HEK293 (cell line): ENCODE data around the gene POLR3C.
"Not testable (repeated sequence)": the region's sequence is repeated elsewhere in the genome, so short reads cannot be mapped to it uniquely, and the experiment has no call there.

ENCODE experiments used
- CTCF ChIA-PET: fragments of 350-600 bp; formaldehyde crosslinking; extraction: SDS; loops from one replicate; lab custom pipeline; 2021; ENCODE audit warnings: antibody characterized with exemption; lab: Yijun Ruan, JAX
- POLR2A ChIA-PET: fragments of 300-600 bp; formaldehyde crosslinking; extraction: SDS; loops from one replicate; lab custom pipeline; 2020; ENCODE audit warnings: antibody characterized with exemption, inconsistent platforms; lab: Yijun Ruan, JAX
- H3K27ac ChIP-seq: fragments of 200-500 bp; sonication (Bioruptor generic); 2 replicates; pipeline ENCODE4 v1.5.1; 2014; ENCODE audit warnings: low read depth, low read length, control low read depth, inconsistent platforms; ENCODE audit errors: extremely low read depth
- H3K36me3 ChIP-seq, 2 experiments: fragments of 200-500 bp in 1 of 2; sonication (Bioruptor generic) in 1 of 2; 1 replicate in 1 of 2; 2 replicates in 1 of 2; pipeline ENCODE4 v1.5.1; 2014 to 2017; ENCODE audit warnings: inconsistent platforms in 2 of 2, low read length in 2 of 2; ENCODE audit not compliant: control insufficient read depth in 2 of 2, insufficient read depth in 1 of 2
- H3K4me1 ChIP-seq: fragments of 200-500 bp; sonication (Bioruptor generic); 2 replicates; pipeline ENCODE4 v1.5.1; 2014; ENCODE audit warnings: mild to moderate bottlenecking, low read length, inconsistent platforms; ENCODE audit not compliant: control insufficient read depth, insufficient read depth
- H3K4me3 ChIP-seq: 2 replicates; pipeline ENCODE4 v1.5.1; 2011; ENCODE audit warnings: low read depth, mild to moderate bottlenecking, control low read depth, low read length, moderate library complexity
- H3K9me3 ChIP-seq: fragments of 200-500 bp; sonication (Bioruptor generic); 2 replicates; pipeline ENCODE4 v1.5.1; 2014; ENCODE audit warnings: low read depth, low read length, inconsistent platforms; ENCODE audit not compliant: control insufficient read depth, insufficient read depth
- BCL11B ChIP-seq: fragments of 450-650 bp; formaldehyde crosslinking; IDR thresholded peaks from 2 replicates; pipeline ENCODE4 v1.5.1; 2016; ENCODE audit warnings: low read depth, missing biosample characterization, missing genetic modification characterization
- EGR2 ChIP-seq: fragments of 450-650 bp; formaldehyde crosslinking; IDR thresholded peaks from 2 replicates; pipeline ENCODE4 v1.5.1; 2016; ENCODE audit warnings: low read depth, missing biosample characterization, missing genetic modification characterization
- KLF16 ChIP-seq: fragments of 450-650 bp; formaldehyde crosslinking; IDR thresholded peaks from 2 replicates; pipeline ENCODE4 v1.5.1; 2017; ENCODE audit warnings: missing biosample characterization, missing genetic modification characterization
- KLF8 ChIP-seq: fragments of 450-650 bp; formaldehyde crosslinking; IDR thresholded peaks from 2 replicates; pipeline ENCODE4 v1.5.1; 2016; ENCODE audit warnings: missing biosample characterization, missing genetic modification characterization
- OVOL3 ChIP-seq: fragments of 450-650 bp; formaldehyde crosslinking; IDR thresholded peaks from 2 replicates; pipeline ENCODE4 v1.5.1; 2016; ENCODE audit warnings: missing biosample characterization, missing genetic modification characterization
- PRDM1 ChIP-seq: fragments of 450-650 bp; formaldehyde crosslinking; IDR thresholded peaks from 2 replicates; pipeline ENCODE4; 2016; ENCODE audit warnings: missing biosample characterization, missing genetic modification characterization
- TCF7L2 ChIP-seq: IDR thresholded peaks from 2 replicates; pipeline ENCODE4 v1.6.1; 2011; ENCODE audit warnings: low read depth, mild to moderate bottlenecking, inconsistent platforms, low read length, moderate library complexity, borderline replicate concordance
- ZBTB17 ChIP-seq: fragments of 450-650 bp; formaldehyde crosslinking; IDR thresholded peaks from 2 replicates; pipeline ENCODE4 v1.5.1; 2016; ENCODE audit warnings: missing biosample characterization, missing genetic modification characterization
- ZNF121 ChIP-seq: fragments of 450-650 bp; formaldehyde crosslinking; IDR thresholded peaks from 2 replicates; pipeline ENCODE4 v1.5.1; 2016; ENCODE audit warnings: missing biosample characterization, missing genetic modification characterization
- ZNF302 ChIP-seq: fragments of 450-650 bp; formaldehyde crosslinking; IDR thresholded peaks from 2 replicates; pipeline ENCODE4 v1.5.1; 2016; ENCODE audit warnings: missing biosample characterization, missing genetic modification characterization, low read depth
- ZNF335 ChIP-seq: fragments of 450-650 bp; formaldehyde crosslinking; conservative IDR thresholded peaks from 2 replicates; pipeline ENCODE4 v1.5.1; 2016; ENCODE audit warnings: missing biosample characterization, missing genetic modification characterization
- ZNF354C ChIP-seq: fragments of 450-650 bp; formaldehyde crosslinking; IDR thresholded peaks from 2 replicates; pipeline ENCODE4 v1.5.1; 2016; ENCODE audit warnings: missing biosample characterization, missing genetic modification characterization, low read depth, borderline replicate concordance
- ZNF416 ChIP-seq: fragments of 450-650 bp; formaldehyde crosslinking; IDR thresholded peaks from 2 replicates; pipeline ENCODE4 v1.5.1; 2016; ENCODE audit warnings: missing biosample characterization, missing genetic modification characterization
- ZNF530 ChIP-seq: fragments of 450-650 bp; formaldehyde crosslinking; IDR thresholded peaks from 2 replicates; pipeline ENCODE4 v1.5.1; 2016; ENCODE audit warnings: low read depth, missing biosample characterization, missing genetic modification characterization
- ZNF558 ChIP-seq: fragments of 450-650 bp; formaldehyde crosslinking; IDR thresholded peaks from 2 replicates; pipeline ENCODE4 v1.5.1; 2016; ENCODE audit warnings: missing biosample characterization, missing genetic modification characterization
- ZNF626 ChIP-seq: fragments of 450-650 bp; sonication (Bioruptor Pico); formaldehyde crosslinking; IDR thresholded peaks from 2 replicates; pipeline ENCODE4 v1.5.1; 2018; ENCODE audit warnings: missing biosample characterization, missing genetic modification characterization, inconsistent platforms
- ZNF654 ChIP-seq: fragments of 450-650 bp; formaldehyde crosslinking; IDR thresholded peaks from 2 replicates; pipeline ENCODE4 v1.5.1; 2016; ENCODE audit warnings: low read depth, missing biosample characterization, missing genetic modification characterization
- ZNF660 ChIP-seq: fragments of 450-650 bp; IDR thresholded peaks from 2 replicates; pipeline ENCODE4 v1.5.1; 2018; ENCODE audit warnings: missing biosample characterization, mild to moderate bottlenecking, missing genetic modification characterization
- TF ChIP-seq, protein P1 (sequence below): fragments of 450-650 bp; formaldehyde crosslinking; IDR thresholded peaks from 2 replicates; pipeline ENCODE4 v1.5.1; 2016; ENCODE audit warnings: missing biosample characterization, missing genetic modification characterization
- TF ChIP-seq, protein P2 (sequence below): IDR thresholded peaks from 2 replicates; pipeline ENCODE4 v1.6.1; 2011; ENCODE audit warnings: mild to moderate bottlenecking, low read depth, low read length, borderline replicate concordance
- TF ChIP-seq, protein P3 (sequence below): fragments of 450-650 bp; formaldehyde crosslinking; IDR thresholded peaks from 2 replicates; pipeline ENCODE4 v1.5.1; 2016; ENCODE audit warnings: missing biosample characterization, missing genetic modification characterization, borderline replicate concordance
- TF ChIP-seq, protein P4 (sequence below): fragments of 450-650 bp; formaldehyde crosslinking; IDR thresholded peaks from 2 replicates; pipeline ENCODE4 v1.5.0; 2017; ENCODE audit warnings: missing biosample characterization, missing genetic modification characterization, borderline replicate concordance

POLR3C gene

GRCh38 chr1:145788580-145788979 is 35.4 kb upstream of the POLR3C start:
- Histone ChIP-seq H3K27ac (no peak overlapping the region), H3K4me1 (no peaks in the 10 kb centered on the region), H3K9me3 (no peaks in the 10 kb centered on the region), H3K36me3 (peaks cover 0 to 3% of the 10 kb centered on the region in 2 experiments; a peak in 1 of 3 replicates), H3K4me3 (no peak overlapping the region)
- CTCF ChIA-PET = no interaction called here
- POLR2A ChIA-PET = no interaction called here
- peak; percentile 94 for TF ChIP-seq PRDM1 (tag by site-specific recombination)
- TF ChIP-seq, protein P1, sequence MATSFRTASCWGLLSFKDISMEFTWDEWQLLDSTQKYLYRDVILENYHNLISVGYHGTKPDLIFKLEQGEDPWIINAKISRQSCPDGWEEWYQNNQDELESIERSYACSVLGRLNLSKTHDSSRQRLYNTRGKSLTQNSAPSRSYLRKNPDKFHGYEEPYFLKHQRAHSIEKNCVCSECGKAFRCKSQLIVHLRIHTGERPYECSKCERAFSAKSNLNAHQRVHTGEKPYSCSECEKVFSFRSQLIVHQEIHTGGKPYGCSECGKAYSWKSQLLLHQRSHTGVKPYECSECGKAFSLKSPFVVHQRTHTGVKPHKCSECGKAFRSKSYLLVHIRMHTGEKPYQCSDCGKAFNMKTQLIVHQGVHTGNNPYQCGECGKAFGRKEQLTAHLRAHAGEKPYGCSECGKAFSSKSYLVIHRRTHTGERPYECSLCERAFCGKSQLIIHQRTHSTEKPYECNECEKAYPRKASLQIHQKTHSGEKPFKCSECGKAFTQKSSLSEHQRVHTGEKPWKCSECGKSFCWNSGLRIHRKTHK (tag by site-specific recombination) = no peak
- TF ChIP-seq, protein P2, sequence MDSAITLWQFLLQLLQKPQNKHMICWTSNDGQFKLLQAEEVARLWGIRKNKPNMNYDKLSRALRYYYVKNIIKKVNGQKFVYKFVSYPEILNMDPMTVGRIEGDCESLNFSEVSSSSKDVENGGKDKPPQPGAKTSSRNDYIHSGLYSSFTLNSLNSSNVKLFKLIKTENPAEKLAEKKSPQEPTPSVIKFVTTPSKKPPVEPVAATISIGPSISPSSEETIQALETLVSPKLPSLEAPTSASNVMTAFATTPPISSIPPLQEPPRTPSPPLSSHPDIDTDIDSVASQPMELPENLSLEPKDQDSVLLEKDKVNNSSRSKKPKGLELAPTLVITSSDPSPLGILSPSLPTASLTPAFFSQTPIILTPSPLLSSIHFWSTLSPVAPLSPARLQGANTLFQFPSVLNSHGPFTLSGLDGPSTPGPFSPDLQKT = no peak
- no peak for TF ChIP-seq ZNF626 (tag by site-specific recombination)
- TF ChIP-seq ZNF416 (tag by site-specific recombination) = no peak
- TF ChIP-seq, protein P3, sequence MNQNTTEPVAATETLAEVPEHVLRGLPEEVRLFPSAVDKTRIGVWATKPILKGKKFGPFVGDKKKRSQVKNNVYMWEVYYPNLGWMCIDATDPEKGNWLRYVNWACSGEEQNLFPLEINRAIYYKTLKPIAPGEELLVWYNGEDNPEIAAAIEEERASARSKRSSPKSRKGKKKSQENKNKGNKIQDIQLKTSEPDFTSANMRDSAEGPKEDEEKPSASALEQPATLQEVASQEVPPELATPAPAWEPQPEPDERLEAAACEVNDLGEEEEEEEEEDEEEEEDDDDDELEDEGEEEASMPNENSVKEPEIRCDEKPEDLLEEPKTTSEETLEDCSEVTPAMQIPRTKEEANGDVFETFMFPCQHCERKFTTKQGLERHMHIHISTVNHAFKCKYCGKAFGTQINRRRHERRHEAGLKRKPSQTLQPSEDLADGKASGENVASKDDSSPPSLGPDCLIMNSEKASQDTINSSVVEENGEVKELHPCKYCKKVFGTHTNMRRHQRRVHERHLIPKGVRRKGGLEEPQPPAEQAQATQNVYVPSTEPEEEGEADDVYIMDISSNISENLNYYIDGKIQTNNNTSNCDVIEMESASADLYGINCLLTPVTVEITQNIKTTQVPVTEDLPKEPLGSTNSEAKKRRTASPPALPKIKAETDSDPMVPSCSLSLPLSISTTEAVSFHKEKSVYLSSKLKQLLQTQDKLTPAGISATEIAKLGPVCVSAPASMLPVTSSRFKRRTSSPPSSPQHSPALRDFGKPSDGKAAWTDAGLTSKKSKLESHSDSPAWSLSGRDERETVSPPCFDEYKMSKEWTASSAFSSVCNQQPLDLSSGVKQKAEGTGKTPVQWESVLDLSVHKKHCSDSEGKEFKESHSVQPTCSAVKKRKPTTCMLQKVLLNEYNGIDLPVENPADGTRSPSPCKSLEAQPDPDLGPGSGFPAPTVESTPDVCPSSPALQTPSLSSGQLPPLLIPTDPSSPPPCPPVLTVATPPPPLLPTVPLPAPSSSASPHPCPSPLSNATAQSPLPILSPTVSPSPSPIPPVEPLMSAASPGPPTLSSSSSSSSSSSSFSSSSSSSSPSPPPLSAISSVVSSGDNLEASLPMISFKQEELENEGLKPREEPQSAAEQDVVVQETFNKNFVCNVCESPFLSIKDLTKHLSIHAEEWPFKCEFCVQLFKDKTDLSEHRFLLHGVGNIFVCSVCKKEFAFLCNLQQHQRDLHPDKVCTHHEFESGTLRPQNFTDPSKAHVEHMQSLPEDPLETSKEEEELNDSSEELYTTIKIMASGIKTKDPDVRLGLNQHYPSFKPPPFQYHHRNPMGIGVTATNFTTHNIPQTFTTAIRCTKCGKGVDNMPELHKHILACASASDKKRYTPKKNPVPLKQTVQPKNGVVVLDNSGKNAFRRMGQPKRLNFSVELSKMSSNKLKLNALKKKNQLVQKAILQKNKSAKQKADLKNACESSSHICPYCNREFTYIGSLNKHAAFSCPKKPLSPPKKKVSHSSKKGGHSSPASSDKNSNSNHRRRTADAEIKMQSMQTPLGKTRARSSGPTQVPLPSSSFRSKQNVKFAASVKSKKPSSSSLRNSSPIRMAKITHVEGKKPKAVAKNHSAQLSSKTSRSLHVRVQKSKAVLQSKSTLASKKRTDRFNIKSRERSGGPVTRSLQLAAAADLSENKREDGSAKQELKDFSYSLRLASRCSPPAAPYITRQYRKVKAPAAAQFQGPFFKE (tag by site-specific recombination) = no peak
- TF ChIP-seq ZNF530 (tag by site-specific recombination) = no peak

DNA sequence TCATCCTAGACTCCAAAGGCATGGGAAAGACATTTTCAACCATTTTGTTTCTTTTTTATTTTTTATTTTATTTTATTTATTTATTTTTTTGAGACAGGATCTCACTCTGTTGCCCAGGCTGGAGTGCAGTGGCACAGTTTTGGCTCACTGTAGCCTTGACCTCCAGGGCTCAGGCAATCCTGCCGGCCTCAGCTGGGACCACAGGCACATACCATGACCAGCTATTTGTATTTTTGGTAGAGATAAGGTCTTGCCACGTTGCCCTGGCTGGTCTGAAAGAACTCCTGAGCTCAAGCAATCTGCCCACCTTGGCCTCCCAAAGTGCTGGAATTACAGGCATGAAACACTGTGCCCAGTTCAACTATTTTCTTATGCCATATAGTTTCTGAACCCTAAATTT is 32.1 kb upstream of the POLR3C start:
- H3K36me3 ChIP-seq, POLR2A ChIA-PET, H3K9me3 ChIP-seq, H3K4me3 ChIP-seq, H3K4me1 ChIP-seq, CTCF ChIA-PET: not testable (repeated sequence)
- TF ChIP-seq ZNF121 (tag by site-specific recombination) = peak; percentile 55; the same call in 1 of the 2 replicates
- TF ChIP-seq, all 188 proteins: peak for 1; not testable (repeated sequence) for 187
- not testable (repeated sequence) for H3K27ac ChIP-seq

GRCh38 chr1:145792484-145792883 is 31.5 kb upstream of the POLR3C start:
- H3K27ac ChIP-seq = no peak overlapping the region
- POLR2A ChIA-PET = no interaction called here
- no peak overlapping the region for H3K4me3 ChIP-seq
- H3K4me1 ChIP-seq = no peaks in the 10 kb centered on the region
- CTCF ChIA-PET = no interaction called here
- peaks cover 0 to 3% of the 10 kb centered on the region in 2 experiments; a peak in 1 of 3 replicates for H3K36me3 ChIP-seq
- H3K9me3 ChIP-seq = no peaks in the 10 kb centered on the region
- TF ChIP-seq ZNF302 (tag by site-specific recombination) (no peak), EGR2 (no peak), BCL11B (no peak), ZNF354C (no peak), ZNF654 (tag by site-specific recombination) (no peak), ZNF660 (tag by site-specific recombination) (no peak), KLF16 (tag by site-specific recombination) (no peak), KLF8 (tag by site-specific recombination) (no peak), TCF7L2 (no peak), OVOL3 (tag by site-specific recombination) (no peak), ZNF558 (tag by site-specific recombination) (no peak), ZNF335 (no peak), ZBTB17 (tag by site-specific recombination) (no peak)
- TF ChIP-seq, protein P4, sequence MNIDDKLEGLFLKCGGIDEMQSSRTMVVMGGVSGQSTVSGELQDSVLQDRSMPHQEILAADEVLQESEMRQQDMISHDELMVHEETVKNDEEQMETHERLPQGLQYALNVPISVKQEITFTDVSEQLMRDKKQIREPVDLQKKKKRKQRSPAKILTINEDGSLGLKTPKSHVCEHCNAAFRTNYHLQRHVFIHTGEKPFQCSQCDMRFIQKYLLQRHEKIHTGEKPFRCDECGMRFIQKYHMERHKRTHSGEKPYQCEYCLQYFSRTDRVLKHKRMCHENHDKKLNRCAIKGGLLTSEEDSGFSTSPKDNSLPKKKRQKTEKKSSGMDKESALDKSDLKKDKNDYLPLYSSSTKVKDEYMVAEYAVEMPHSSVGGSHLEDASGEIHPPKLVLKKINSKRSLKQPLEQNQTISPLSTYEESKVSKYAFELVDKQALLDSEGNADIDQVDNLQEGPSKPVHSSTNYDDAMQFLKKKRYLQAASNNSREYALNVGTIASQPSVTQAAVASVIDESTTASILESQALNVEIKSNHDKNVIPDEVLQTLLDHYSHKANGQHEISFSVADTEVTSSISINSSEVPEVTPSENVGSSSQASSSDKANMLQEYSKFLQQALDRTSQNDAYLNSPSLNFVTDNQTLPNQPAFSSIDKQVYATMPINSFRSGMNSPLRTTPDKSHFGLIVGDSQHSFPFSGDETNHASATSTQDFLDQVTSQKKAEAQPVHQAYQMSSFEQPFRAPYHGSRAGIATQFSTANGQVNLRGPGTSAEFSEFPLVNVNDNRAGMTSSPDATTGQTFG (tag by site-specific recombination) = no peak
